Esophagus muscularis mucosa (tissue), 4 donors: Measurements from ENCODE around the gene HAGHL. TPM values are rescaled to one million over a fixed set of nuclear protein-coding genes. Genes with fewer than 3 reads are reported as not detected.

Experiments used
- DNase-seq: peaks from one replicate; pipeline ENCODE4 v3.0.0-alpha.2; 2017; ENCODE audit errors: extremely low spot score
- H3K27ac ChIP-seq, 4 donors: fragments of 200-600 bp; sonication (generic); replicated peaks in 1 of 4; 1 replicate in 3 of 4; 2 replicates in 1 of 4; pipeline ENCODE4 v1.5.1; 2016 to 2019; ENCODE audit warnings: mild to moderate bottlenecking in 1 of 4
- H3K27me3 ChIP-seq, 4 donors: fragments of 200-600 bp; sonication (generic); one replicate each; pipeline versions ENCODE4 v1.5.1 to v1.6.0; 2016 to 2019
- H3K36me3 ChIP-seq, 4 donors: fragments of 200-600 bp; sonication (generic); one replicate each; pipeline ENCODE4 v1.5.1; 2016 to 2019
- H3K4me1 ChIP-seq, 4 donors: fragments of 200-600 bp; sonication (generic); one replicate each; pipeline ENCODE4 v1.5.1; 2016 to 2019
- H3K4me3 ChIP-seq, 4 donors: fragments of 200-600 bp; sonication (generic); 1 replicate in 2 of 4; 2 replicates in 2 of 4; pipeline ENCODE4 v1.5.1; 2016 to 2019; ENCODE audit warnings: mild to moderate bottlenecking in 4 of 4, moderate library complexity in 1 of 4
- H3K9me3 ChIP-seq, 4 donors: fragments of 200-600 bp; sonication (generic); 1 replicate in 3 of 4; 2 replicates in 1 of 4; pipeline ENCODE4 v1.5.1; 2016 to 2019
- EP300 ChIP-seq: sonication (generic); formaldehyde crosslinking; IDR thresholded peaks from one replicate; pipeline ENCODE4 v1.6.1; 2017; ENCODE audit warnings: antibody characterized with exemption
- POLR2A ChIP-seq: fragments of 450-650 bp; IDR thresholded peaks from one replicate; pipeline ENCODE4 v1.6.1; 2017; ENCODE audit warnings: antibody characterized with exemption, moderate library complexity, mild to moderate bottlenecking, low read depth
- POLR2AphosphoS5 ChIP-seq, 2 donors: sonication (generic); formaldehyde crosslinking; IDR thresholded peaks; one replicate each; pipeline ENCODE4 v1.6.1; 2017; ENCODE audit warnings: antibody characterized with exemption in 2 of 2
- whole genome bisulfite sequencing: methylation state at CpG from one replicate; pipeline ENCODE4 v1.1.5; 2018; 5-methylcytosine and 5-hydroxymethylcytosine counted together
- intact Hi-C: fragments of 100-400 bp; cut with DNase I; formaldehyde crosslinking; loops from one replicate; pipeline ENCODE4 v1.15.1; 2023
- total RNA-seq, 4 donors: library from RNA; depleted of rRNA; stranded (reverse); fragments of >200 nt; gene quantifications; one replicate each; pipeline versions ENCODE4 v1.1.0 to v1.2.1, GENCODE V29; 2016
- TF ChIP-seq, protein P1 (sequence below), 3 experiments: fragments of 200-600 bp in 2 of 3; fragments of 450-650 bp in 1 of 3; sonication (generic) in 2 of 3; IDR thresholded peaks; one replicate each; pipeline ENCODE4 v1.5.1; 2017 to 2019; ENCODE audit warnings: antibody characterized with exemption in 3 of 3, mild to moderate bottlenecking in 2 of 3, moderate library complexity in 1 of 3

Gene HAGHL
- total RNA-seq, 4 donors from 2014 or later, result 1.7 to 5.6 (median 4.5) TPM

DNA sequence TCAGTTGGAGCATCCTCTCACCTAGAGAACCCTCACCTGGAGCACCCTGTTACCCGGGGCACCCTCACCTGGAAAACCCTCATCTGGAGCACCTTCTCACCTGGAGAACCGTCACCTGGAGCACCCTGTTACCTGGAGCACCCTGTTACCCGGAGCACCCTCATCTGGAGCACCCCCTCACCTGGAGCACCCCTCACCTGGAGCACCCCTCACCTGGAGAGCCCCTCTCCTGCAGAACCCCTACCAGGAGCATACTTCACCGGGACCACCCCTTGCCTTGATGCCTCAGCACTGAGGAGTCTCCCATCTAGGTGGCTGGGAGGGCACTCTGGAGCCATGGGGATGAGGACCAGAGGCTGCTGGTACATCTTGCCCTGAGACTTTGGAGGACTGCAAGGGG lies 17.9 kb upstream of the HAGHL start:
- DNase-seq, result no peak
- Histone ChIP-seq H3K9me3 (no peaks in the 10 kb centered on the region), H3K4me1 (peaks cover 9 to 46% (median 39%) of the 10 kb centered on the region in 4 donors), H3K36me3 (no peaks in the 10 kb centered on the region), H3K27me3 (peaks cover 0 to 88% (median 66%) of the 10 kb centered on the region in 4 donors), H3K27ac (no peak overlapping the region), H3K4me3 (no peak overlapping the region)
- TF ChIP-seq, protein P1, sequence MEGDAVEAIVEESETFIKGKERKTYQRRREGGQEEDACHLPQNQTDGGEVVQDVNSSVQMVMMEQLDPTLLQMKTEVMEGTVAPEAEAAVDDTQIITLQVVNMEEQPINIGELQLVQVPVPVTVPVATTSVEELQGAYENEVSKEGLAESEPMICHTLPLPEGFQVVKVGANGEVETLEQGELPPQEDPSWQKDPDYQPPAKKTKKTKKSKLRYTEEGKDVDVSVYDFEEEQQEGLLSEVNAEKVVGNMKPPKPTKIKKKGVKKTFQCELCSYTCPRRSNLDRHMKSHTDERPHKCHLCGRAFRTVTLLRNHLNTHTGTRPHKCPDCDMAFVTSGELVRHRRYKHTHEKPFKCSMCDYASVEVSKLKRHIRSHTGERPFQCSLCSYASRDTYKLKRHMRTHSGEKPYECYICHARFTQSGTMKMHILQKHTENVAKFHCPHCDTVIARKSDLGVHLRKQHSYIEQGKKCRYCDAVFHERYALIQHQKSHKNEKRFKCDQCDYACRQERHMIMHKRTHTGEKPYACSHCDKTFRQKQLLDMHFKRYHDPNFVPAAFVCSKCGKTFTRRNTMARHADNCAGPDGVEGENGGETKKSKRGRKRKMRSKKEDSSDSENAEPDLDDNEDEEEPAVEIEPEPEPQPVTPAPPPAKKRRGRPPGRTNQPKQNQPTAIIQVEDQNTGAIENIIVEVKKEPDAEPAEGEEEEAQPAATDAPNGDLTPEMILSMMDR (IDR thresholded peaks at IDR 0.05), result no peak
- TF ChIP-seq POLR2A (no peak), EP300 (no peak), POLR2AphosphoS5 (IDR thresholded peaks at IDR 0.05) (no peak)
- intact Hi-C loops, result no loop called here
- WGBS, result 86% methylated on average over 2 of the region's 4 CpGs

DNA sequence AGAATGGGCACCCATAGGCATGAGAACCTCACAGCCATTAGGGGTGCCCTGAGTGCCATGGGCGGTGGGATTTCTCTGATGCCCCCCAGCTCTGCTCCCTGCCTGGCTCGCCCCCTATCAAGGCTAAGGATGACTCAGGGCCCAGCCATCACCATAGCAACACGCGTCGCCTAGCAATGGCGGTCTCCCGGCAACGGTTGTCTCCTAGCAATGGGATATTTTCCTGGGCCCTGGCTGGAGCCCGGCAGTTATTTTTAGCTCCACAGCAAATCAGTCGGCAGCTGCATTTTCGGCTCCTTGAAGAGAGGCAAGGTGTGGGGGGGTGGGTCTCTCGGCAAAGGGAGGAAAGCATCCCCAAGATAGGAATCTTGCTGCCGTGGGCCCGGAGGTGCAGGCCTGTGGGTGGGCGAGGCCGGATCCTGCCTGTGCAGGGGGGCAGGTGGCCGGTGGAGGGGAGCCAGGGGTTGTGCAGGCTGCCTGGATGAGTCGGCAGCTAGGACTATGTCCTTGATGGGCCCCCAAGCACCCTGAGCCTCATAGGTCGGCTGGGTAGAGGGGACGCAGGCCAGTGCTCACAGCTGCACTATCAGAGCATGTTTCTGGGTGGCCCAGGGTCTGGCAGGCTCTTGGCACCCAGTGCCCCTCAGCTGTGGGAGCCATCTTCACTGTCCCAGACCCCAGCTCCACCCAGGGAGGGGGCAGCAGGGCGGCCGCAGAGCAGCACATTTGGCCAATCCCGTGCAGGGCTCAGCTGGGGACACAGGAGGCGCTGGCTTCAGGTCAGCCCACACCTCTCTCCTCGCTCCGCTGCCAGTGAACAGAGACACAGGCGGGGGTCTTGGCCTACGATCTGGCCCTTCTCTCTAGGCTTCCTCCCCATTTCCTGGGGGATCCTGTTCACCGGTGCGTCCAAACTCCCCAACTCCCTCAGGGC lies 17.1 kb upstream of the HAGHL start:
- H3K27ac ChIP-seq, result no peak overlapping the region
- TF ChIP-seq EP300, result no peak
- TF ChIP-seq, protein P1 (IDR thresholded peaks at IDR 0.05), result no peak
- TF ChIP-seq POLR2A, result no peak
- no peak for TF ChIP-seq POLR2AphosphoS5 (IDR thresholded peaks at IDR 0.05)
- no peak overlapping the region for H3K4me3 ChIP-seq
- H3K4me1 ChIP-seq, result peaks cover 15 to 54% (median 46%) of the 10 kb centered on the region in 4 donors
- intact Hi-C loops, result loop anchor here (2.0 kb wide), 1 partner anchor 33 kb away; no protein-coding TSS in a partner anchor
- 43% methylated on average over 12 of the region's 30 CpGs for WGBS
- H3K36me3 ChIP-seq, result no peaks in the 10 kb centered on the region
- no peak for DNase-seq
- peaks cover 0 to 82% (median 58%) of the 10 kb centered on the region in 4 donors for H3K27me3 ChIP-seq
- no peaks in the 10 kb centered on the region for H3K9me3 ChIP-seq

DNA sequence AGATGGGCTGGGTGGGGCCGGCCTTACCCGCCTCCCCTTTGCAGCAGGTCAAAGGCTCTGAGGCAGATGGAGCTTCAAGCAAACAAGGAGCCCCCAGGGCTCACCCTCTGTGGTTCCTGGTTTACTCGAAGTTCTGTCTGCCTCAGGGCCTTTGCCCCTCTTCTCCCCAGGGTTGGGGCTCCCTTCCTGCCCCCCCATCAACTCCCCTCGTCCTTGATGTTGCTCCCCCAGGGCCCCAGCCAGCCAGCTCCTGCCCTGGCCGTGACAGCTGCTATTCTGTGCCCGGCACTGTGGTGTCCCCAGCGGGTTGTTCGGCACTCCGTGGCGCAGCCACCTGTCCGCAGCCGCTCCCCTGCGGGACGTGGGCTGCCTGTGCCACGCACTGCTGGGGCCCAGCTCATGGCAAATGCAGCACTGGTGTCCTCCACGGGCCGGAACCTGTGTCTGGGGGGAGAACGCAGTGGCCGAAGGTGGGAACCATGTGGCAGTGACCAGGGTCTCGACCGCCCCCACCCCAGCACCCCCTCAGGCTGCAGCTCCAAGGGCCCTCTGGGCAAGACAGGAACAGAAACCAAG lies 16.3 kb upstream of the HAGHL start:
- H3K4me3 ChIP-seq, result no peak overlapping the region
- 75% methylated on average over 12 of the region's 21 CpGs for WGBS
- H3K27ac ChIP-seq, result no peak overlapping the region
- H3K9me3 ChIP-seq, result no peaks in the 10 kb centered on the region
- H3K4me1 ChIP-seq, result peaks cover 15 to 54% (median 44%) of the 10 kb centered on the region in 4 donors
- H3K36me3 ChIP-seq, result no peaks in the 10 kb centered on the region
- intact Hi-C loops, result loop anchor here (1.0 to 2.0 kb wide), 2 partner anchors 32 to 75 kb away; no protein-coding TSS in a partner anchor
- TF ChIP-seq POLR2AphosphoS5 (IDR thresholded peaks at IDR 0.05) (no peak), EP300 (no peak)
- TF ChIP-seq, protein P1 (IDR thresholded peaks at IDR 0.05), result no peak
- H3K27me3 ChIP-seq, result peaks cover 0 to 75% (median 53%) of the 10 kb centered on the region in 4 donors
- no peak for DNase-seq

- no peak overlapping the region for H3K4me3 ChIP-seq
- no peaks in the 10 kb centered on the region for H3K9me3 ChIP-seq
- peaks cover 17 to 56% (median 45%) of the 10 kb centered on the region in 4 donors for H3K4me1 ChIP-seq
- TF ChIP-seq POLR2A, result no peak
- no peak for TF ChIP-seq POLR2AphosphoS5 (IDR thresholded peaks at IDR 0.05)
- no peak for TF ChIP-seq EP300
- TF ChIP-seq, protein P1 (IDR thresholded peaks at IDR 0.05), result no peak
- H3K27me3 ChIP-seq, result peaks cover 0 to 71% (median 51%) of the 10 kb centered on the region in 4 donors
- H3K27ac ChIP-seq, result no peak overlapping the region
- WGBS, result 74% methylated on average over 10 of the region's 12 CpGs
- no peaks in the 10 kb centered on the region for H3K36me3 ChIP-seq
- intact Hi-C loops, result loop anchor here (1.0 to 2.0 kb wide), 2 partner anchors 32 to 74 kb away; no protein-coding TSS in a partner anchor
- no peak for DNase-seq
These were observed 15.8 kb upstream of the HAGHL start for GRCh38 chr16:711084-711483.
